DMS 273 (cell line): ENCODE measurements around the gene ZNF555.
"Not testable (repeated sequence)": the region's sequence is repeated elsewhere in the genome, so short reads cannot be mapped to it uniquely, and the experiment has no call there.

Experiments
- DNase-seq: peaks from one replicate; lab custom pipeline; 2025; ENCODE audit not compliant: unreplicated experiment; lab: John Stamatoyannopoulos, UW

Gene ZNF555

DNA sequence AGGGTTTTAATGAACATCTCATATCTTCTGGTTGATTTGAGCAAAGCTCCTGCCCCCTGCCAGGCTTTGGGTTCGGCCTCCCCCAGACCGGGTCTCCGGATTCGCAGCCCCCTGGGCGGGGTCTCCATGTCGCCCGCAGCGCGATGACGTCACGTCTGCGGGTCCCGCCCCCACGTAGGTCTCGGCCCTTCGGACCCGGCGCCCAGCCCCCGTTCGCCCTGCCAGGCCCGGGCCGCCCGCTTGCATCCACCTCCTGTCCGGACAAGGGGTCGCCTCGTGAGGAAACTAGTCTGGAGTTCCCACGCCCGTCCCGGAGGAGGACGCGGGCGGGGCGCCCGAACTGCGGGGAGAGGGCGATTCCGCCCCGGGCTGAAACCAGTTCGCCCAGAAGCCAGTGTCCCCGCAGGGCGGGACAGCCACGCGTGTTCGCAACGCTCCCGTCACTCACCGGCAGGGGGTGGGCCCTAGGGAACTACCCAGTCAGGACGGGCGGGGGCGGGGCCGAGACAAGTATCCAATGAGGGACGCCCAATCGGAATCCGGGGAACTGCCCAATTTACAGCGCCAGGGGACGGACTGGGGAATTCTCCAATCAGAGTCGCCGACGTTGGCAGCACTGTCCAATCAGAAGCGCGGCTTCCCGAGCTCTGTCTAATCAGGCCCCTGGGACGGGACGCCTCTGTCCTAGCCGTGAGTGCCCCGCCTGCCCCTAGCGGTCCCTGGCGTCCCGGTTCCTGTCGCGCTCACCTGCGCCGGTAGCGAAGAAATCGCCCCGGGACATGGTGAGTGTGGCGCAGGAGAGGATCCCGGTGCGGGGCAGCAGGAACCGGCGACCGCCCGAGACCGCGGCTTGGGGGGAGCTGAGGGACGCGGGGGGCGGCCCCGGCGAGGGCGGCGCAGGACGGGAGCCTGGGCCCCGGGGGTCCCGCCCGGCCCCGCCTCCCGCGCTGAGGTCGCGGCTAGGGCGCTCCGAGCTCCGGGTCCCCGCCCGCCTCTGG, at the start of gene ZNF555:
Gene ZNF555 (plus strand): TSS at position 682 of the 998 bp plus-strand sequence. CDS start 98 bp downstream, at position 780.
- peak; percentile 99 for DNase-seq

GRCh38 chr19:2791876-2792275, 49.4 kb upstream of the ZNF555 start:
- DNase-seq, result no peak

DNA sequence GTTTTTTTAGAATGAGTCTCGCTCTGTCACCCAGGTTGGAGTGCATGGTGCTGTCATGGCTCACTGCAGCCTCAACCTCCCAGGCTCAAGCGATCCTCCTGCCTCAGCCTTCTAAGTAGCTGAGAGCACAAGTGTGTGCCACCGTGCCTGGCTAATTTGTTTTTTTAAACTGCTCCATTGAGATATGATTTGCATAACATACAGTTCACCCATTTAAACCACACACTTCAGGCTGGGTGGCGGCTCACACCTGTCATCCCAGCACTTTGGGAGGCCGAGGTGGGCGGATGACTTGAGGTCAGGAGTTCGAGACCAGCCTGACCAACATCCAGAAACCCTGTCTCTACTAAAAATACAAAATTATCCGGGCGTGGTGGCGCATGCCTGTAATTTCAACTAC, 48.6 kb upstream of the ZNF555 start:
- not testable (repeated sequence) for DNase-seq

DNA sequence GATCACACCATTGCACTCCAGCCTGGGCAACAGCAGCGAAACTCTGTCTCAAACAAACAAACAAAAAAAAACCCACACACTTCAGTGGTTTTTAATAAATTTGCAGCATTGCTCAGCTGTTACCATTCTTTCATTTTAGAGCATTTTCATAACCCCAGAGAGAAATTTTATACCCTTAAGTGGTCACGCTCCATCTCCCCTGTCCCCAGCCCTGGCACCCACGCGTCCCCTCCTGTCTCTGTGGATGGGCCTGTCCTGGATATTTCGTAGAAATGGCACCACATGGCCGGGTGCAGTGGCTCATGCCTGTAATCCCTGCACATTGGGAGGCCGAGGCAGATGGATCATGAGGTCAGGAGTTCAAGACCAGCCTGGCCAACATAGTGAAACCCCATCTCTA, 48.1 kb upstream of the ZNF555 start:
- DNase-seq, result no peak

- DNase-seq, result no peak
These were observed 47.7 kb upstream of the ZNF555 start for GRCh38 chr19:2793577-2793976.

DNA sequence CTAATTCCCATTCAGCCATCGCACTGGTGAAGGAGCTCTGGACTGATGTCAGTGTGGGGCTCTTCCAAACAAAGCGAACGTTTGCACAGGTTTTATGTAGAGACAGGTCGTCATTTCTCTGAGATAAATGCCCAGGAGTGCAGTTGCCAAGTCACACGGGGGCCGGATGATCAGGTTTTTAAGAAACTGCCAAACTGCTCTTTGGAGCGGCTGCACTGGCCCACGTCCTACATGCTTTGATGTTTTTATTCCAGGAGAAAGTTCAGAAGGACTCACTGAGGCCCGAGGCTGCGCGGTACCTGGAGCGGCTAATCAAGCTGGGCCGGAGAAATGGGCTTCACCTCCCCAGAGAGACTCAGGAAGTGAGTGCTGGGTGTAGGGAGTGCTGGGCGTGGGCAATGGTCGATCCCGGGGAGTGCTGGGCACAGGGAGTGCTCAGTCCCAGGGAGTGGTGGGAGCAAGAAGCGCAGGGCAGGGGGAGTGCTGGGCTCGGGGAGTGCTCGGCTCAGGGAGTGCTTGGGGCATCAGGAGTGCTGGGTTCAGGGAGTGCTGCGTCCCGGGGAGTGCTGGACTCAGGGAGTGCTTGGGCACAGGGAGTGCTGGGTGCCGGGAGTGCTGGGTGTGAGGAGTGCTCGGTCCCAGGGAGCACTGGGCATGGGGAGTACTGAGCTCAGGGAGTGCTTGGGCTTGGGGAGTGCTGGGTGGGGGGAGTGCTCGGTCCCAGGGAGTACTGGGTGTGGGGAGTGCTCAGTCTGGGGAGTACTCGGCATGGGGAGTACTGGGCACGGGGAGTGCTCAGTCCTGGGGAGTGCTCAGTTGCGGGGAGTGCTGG, 45.2 kb upstream of the ZNF555 start:
- no peak for DNase-seq

- no peak for DNase-seq
These were observed 44.5 kb upstream of the ZNF555 start for GRCh38 chr19:2796659-2797266.

DNA sequence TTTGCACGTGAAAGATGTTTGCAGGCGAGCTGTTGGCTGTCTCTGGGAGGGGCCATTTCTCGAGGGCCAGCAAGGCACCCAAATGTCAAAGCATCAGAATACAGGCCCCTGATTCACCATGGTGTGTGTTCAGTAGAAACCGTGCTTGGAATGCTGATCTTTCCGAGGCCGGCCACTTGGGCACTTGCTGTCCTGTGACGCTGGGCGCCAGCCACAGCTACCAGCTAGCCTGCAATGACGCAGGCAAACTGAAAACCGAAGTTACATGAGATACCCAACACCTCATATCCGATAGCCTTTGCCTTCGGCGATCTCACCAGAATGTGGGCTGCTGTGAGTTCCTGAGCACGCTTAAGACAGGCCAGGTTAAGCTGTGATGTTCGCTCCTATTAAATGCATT, 44.0 kb upstream of the ZNF555 start:
- DNase-seq, result no peak

- DNase-seq, result no peak
These were observed 43.1 kb upstream of the ZNF555 start for GRCh38 chr19:2798158-2798685.

DNA sequence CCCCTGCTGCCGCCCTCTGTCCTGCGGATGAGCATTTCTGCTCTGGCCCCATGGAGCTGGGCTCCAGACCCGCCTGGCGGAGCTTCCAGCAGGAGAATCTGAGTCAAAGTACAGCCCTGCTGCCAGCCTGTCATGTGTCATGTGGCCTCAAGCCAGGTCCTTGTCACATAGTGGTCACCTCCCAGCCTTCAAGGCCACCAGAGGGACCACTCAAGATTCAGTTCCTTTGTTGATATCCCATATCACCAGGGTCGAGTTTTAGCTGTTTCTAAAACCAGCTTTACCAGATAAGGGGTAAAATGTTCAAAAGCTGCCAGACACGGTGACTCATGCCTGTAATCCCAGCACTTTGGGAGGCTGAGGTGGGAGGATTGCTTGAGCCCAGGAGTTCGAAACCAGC, 42.5 kb upstream of the ZNF555 start:
- DNase-seq, result no peak

DNA sequence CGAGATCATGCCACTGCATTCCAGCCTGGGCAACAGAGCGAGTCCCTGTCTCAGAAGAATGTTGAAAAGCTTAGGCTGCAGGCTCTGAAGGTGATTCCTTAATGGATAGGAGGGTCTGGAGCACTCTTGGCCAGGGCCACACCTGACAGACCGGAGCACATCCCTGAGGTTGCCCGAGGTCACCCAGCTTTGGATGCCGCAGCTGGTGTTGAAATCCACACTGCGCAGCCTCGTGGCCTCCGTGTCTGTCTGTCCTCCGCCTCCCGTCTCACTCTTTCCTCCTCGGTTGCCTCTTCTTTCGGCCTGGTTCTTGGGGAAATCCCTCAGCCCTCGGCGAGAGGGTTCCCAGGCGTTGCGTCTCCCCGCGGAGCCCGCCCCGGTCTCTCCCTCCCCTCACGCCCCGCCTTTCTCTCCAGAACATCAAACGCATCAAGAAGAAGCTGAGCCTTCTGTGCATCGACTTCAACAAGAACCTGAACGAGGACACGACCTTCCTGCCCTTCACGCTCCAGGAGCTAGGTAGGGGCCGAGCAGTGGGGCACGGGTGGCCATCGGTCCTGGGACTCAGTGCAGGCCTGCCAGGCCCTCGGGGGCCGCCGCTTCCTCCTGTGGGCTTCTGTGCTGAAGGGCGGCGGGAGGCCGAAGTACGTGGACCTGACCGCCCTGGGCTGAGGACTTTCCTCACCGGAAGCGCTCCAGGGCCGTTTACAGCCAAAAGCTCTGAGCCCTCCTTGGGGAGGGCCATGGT, 41.8 kb upstream of the ZNF555 start:
- DNase-seq, result no peak

GRCh38 chr19:2800506-2800905, 40.8 kb upstream of the ZNF555 start:
- DNase-seq, result no peak

DNA sequence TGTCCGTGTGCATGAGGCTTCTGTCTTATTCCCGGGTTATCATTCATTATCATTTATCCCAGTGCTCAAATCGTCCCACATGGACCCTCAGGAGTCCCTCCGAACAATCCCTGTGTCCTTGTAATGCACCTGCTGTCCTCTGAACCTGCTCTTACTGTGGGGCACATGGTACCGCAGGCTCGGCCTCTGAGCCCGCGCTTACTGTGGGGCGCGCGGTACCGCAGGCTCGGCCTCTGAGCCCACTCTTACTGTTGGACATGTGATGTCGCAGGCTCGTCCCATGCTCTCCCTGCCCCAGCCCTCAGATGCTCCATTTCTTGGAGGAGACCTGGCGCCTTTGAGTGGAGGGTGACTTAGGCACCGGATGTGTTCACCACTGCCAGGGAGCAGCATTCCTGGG, 38.4 kb upstream of the ZNF555 start:
- DNase-seq, result no peak

DNA sequence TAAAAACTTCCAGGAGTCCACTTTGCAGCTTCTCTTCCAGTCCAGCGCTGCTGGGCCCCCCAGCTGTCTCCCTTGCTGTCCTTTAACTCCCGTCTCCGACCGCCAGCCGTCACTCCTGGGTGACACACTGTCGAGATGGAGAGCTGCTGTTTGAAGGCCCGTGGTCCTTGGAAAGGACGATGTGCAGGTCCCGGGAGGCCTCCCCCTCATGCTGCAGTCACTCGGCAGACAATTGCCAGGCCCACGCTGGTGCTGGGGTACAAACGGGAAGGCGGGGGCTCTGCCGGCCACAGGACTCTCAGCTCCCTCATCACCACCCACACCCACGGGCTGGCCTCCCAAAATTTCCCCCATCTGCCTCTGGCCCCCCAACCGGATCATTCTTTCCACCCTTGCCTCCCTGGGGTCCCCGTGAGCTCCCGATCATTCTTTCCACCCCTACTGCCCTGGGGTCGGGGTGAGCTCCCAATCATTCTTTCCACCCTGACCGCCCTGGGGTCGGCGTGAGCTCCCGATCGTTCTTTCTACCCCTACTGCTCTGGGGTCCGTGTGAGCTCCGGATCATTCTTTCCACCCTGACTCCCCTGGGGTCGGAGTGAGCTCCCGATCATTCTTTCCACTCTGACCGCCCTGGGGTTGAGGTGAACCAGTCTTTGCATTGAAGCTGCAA, 37.7 kb upstream of the ZNF555 start:
- DNase-seq, result no peak

DNA sequence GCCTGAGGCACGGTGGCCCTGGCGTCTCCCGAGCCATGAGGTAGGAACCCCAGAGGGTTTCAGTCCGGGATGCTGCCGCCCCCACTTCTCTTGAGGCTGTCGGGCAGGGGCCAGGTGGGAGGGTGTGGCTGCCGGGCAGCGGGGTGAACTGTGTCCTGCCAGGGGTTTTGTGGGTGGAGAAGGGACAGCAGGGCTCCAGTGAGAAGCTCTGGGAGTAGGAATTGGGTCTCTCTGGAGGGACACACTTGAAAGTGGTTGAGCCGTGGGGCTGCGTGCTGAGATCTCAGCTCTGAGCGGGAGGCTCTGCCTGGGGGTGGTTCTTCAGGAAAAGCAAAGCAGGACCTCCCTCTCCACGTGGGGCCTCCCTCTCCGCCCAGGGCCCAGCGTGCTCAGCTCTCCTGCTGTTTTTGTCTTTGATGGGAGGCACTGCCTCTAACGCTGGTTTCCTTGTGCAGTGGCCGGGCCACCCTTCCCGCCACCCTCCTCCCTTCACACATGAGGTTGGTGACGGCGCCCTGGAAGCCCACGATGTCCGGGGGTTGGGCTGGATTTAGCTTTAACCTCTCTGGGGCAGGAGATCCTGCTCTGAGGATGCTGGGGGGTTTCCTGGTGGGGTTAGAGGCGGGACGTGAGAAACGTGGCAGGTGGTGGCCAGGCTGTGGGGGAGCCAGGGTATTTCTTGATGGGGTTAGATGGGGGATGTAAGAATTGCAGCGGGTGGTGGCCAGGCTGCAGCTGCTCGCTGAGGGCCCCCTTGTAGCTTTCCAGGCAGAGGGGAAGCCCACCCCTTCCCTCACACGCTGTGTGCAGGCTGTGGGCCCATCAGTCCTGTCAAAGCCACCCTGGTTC, 36.9 kb upstream of the ZNF555 start:
- DNase-seq, result no peak

- no peak for DNase-seq
These were observed 35.9 kb upstream of the ZNF555 start for GRCh38 chr19:2805261-2805900.

- DNase-seq, result no peak
These were observed 35.2 kb upstream of the ZNF555 start for GRCh38 chr19:2805991-2806649.
